Epithelial cell of umbilical artery (primary cell): ENCODE data around the gene CALHM4. TPM values are rescaled to one million over a fixed set of nuclear protein-coding genes. Genes with fewer than 3 reads are reported as not detected.

Experiments used
- total RNA-seq: library from RNA; depleted of rRNA; stranded (reverse); fragments of >200 nt; gene quantifications from 2 replicates; pipeline ENCODE4 v1.2.3, GENCODE V29; 2014

CALHM4 gene
- under 0.01 and 0.46 TPM in 2 replicates for total RNA-seq

GRCh38 chr6:116553451-116553850 lies at the start of gene CALHM4:
Gene CALHM4 (plus strand): TSS chr6:116553751. CDS start chr6:116553794, 43 bp downstream.

GRCh38 chr6:116511424-116512110 lies 42.0 kb upstream of the CALHM4 start, which contains the start of gene CALHM5:
Gene CALHM5 (plus strand): TSS chr6:116511639. CDS start chr6:116511697, 58 bp downstream.

GRCh38 chr6:116545651-116546050 lies 7.9 kb upstream of the CALHM4 start, which contains the start of gene TRAPPC3L:
Gene TRAPPC3L (minus strand): TSS chr6:116545684. CDS start chr6:116545514, 170 bp downstream.

DNA sequence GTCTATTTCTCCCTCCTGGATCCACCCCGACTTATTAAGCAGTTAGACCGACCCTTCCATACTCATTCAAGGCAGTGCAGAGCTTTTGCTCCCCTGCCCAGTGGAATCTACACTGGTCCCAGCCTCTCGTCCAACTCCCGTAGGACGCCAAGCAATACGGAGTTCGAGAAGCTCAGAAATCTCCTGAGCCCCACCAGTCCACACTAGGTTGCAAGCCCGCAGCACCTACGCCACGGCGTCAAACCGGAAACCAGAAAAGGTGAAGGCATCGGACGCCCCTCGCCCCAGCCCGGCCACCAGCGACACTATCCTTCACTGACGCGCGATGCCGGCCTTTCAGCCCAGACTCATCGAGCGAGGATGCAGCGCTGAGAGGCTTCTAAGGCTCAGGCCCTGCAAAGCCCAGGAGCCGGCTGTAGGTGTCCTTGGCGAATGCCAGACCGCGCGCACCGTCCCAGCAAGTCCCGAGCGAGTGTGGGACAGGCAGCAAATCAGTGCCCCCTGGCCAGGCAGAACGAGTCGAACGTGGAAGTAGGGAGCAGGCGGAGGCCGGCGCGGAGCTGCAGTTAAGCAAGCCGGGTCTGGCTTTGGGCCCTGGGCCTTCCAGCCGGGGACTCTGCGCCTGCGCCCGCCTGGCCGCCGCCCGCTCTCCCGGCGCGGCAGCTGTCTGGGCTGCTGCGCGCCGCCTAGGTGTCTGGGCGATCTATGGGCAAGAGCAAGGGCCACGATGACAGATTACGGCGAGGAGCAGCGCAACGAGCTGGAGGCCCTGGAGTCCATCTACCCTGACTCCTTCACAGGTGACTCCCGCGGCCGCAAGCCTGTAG lies 17.5 kb downstream of the CALHM4 start, which contains the start of gene RWDD1:
Gene RWDD1 (plus strand): TSS at position 649 of the 827 bp plus-strand sequence. CDS start 79 bp downstream, at position 728.

Other genes starting within 250 kb of the CALHM4 start
- 34.8 and 46.4 TPM in 2 replicates for gene DSE, start 182.8 kb upstream of the CALHM4 start, total RNA-seq
- 1.9 TPM in 1 of 2 replicates, not detected in the other for gene CALHM6, start 92.4 kb upstream of the CALHM4 start, total RNA-seq
- 9.1 and 11.4 TPM in 2 replicates for gene CALHM5, start 42.1 kb upstream of the CALHM4 start, total RNA-seq
- gene TRAPPC3L, start 8.1 kb upstream of the CALHM4 start, total RNA-seq: under 0.01 TPM in 1 of 2 replicates, not detected in the other
- gene RWDD1, start 17.8 kb downstream of the CALHM4 start, total RNA-seq: 23.7 and 33.6 TPM in 2 replicates
- under 0.01 TPM in 1 of 2 replicates, not detected in the other for gene RSPH4A, start 62.7 kb downstream of the CALHM4 start, total RNA-seq
- gene ZUP1, start 115.0 kb downstream of the CALHM4 start, total RNA-seq: 15.3 and 19.0 TPM in 2 replicates
- gene KPNA5, start 127.5 kb downstream of the CALHM4 start, total RNA-seq: 6.2 and 10.6 TPM in 2 replicates
- gene FAM162B, start 212.0 kb downstream of the CALHM4 start, total RNA-seq: 0.30 TPM in 1 of 2 replicates, not detected in the other